Measurements from ENCODE around the gene MS4A15.
"Not testable (repeated sequence)": the region's sequence is repeated elsewhere in the genome, so short reads cannot be mapped to it uniquely, and the experiment has no call there.

Gene MS4A15

GRCh38 chr11:60814112-60814511 is 57.4 kb downstream of the MS4A15 start:
- in situ Hi-C loops (cut with MboI; ENCODE audit: low sequenced_read_pairs, unreplicated experiment): no loop called here
- TF ChIP-seq CTCF (IDR thresholded peaks at IDR 0.05; ENCODE audit: borderline replicate concordance, control extremely low read depth, extremely low read depth, insufficient read depth, missing control alignments): no peak
- DNase-seq (ENCODE audit: low spot score): no peak

GRCh38 chr11:60816590-60817157 is 60.0 kb downstream of the MS4A15 start:
- no peak for TF ChIP-seq CTCF (IDR thresholded peaks at IDR 0.05; ENCODE audit: borderline replicate concordance, control extremely low read depth, extremely low read depth, insufficient read depth, missing control alignments)
- in situ Hi-C loops (cut with MboI; ENCODE audit: low sequenced_read_pairs, unreplicated experiment): no loop called here

DNA sequence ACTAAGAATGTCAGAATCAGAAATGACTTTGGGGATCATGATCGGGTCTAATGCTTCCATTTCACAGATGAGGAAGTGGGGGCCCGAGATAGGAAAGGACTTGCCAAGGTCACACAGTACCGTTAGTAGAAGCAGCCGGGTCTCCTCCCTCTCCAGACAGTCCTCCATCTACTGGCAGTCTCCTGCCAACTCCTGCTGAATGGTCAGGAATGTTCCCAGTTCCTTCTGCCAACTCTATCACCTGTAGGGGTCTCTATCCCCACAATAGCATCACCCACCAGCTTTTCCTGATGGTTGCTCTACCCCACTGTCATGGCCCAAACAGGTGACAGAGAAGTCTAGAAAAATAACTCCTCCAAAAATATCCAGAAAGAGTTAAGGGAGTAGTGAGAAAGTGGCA is 61.4 kb downstream of the MS4A15 start:
- no peak for TF ChIP-seq CTCF (IDR thresholded peaks at IDR 0.05; ENCODE audit: borderline replicate concordance, control extremely low read depth, extremely low read depth, insufficient read depth, missing control alignments)
- no peak for DNase-seq (ENCODE audit: low spot score)

More at GRCh38 chr11:60816590-60817157, 60.0 kb downstream of the MS4A15 start:
- no peak for DNase-seq (ENCODE audit: low spot score)

DNA sequence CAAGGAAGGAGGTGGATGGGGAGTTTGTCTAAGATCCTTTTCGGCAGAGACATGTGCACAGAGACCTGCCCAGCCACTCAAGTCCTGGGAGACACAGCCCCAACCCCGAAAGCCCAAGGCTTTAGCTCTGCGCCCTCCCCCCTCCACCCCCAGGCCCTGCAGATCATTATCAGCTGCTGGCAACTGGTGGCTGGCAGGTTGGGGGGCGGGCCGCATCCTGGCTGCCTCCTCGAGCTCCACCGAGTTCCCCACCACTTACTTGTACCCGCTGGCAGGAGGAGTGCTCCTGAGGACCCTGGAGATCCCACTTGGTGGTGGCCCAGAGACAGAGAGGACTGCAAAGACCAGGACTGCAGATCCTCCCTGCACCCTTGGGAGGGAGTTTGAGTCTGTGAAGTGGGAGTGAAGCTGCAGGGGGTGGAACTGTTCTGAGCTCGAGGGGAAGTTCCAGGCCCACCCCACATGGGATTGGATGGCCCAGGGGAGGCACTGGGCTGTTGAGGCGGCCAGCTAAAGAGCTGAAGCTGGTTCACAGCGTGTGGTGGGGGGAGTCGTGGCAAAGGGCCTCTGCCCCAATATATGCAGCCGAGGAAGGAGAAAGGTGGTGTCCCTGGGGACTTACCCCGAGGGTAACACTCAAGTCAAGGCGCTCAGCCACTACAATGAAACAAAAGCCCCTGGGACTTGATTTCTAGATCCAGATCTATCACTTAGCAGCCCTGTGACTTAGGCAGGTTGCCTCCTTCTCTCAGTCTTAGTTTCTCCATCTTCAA is 65.3 kb downstream of the MS4A15 start:
- TF ChIP-seq CTCF (IDR thresholded peaks at IDR 0.05; ENCODE audit: borderline replicate concordance, control extremely low read depth, extremely low read depth, insufficient read depth, missing control alignments): no peak
- peak; percentile 54 for DNase-seq (ENCODE audit: low spot score)
- in situ Hi-C loops (cut with MboI; ENCODE audit: low sequenced_read_pairs, unreplicated experiment): no loop called here

More for the DNA sequence above, 61.4 kb downstream of the MS4A15 start:
- in situ Hi-C loops (cut with MboI; ENCODE audit: low sequenced_read_pairs, unreplicated experiment): no loop called here

DNA sequence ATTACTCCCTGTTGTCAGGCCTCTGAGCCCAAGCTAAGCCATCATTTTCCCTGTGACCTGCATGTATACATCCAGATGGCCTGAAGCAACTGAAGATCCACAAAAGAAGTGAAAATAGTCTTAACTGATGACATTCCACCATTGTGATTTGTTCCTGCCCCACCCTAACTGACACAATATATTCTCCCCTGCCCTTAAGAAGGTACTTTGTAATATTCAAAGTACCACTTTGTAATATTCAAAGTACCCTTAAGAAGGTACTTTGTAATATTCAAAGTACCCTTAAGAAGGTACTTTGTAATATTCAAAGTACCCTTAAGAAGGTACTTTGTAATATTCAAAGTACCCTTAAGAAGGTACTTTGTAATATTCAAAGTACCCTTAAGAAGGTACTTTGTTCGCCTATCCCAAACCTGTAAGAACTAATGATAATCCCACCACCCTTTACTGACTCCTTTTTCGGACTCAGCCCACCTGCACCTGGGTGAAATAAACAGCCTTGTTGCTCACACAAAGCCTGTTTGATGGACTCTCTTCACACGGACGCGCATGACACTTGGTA is 67.2 kb downstream of the MS4A15 start:
- DNase-seq (ENCODE audit: low spot score); in situ Hi-C loops (cut with MboI; ENCODE audit: low sequenced_read_pairs, unreplicated experiment): not testable (repeated sequence)

- no peak for TF ChIP-seq CTCF (IDR thresholded peaks at IDR 0.05; ENCODE audit: borderline replicate concordance, control extremely low read depth, extremely low read depth, insufficient read depth, missing control alignments)
- in situ Hi-C loops (cut with MboI; ENCODE audit: low sequenced_read_pairs, unreplicated experiment): loop anchor here (25.0 kb wide), 1 partner anchor 362 kb away; no protein-coding TSS in a partner anchor
- DNase-seq (ENCODE audit: low spot score): no peak
Observed at GRCh38 chr11:60825118-60825517, 68.5 kb downstream of the MS4A15 start.

- DNase-seq (ENCODE audit: low spot score): no peak
- no peak for TF ChIP-seq CTCF (IDR thresholded peaks at IDR 0.05; ENCODE audit: borderline replicate concordance, control extremely low read depth, extremely low read depth, insufficient read depth, missing control alignments)
- in situ Hi-C loops (cut with MboI; ENCODE audit: low sequenced_read_pairs, unreplicated experiment): loop anchor here (25.0 kb wide), 1 partner anchor 362 kb away; no protein-coding TSS in a partner anchor
Observed at GRCh38 chr11:60825790-60826189, 69.1 kb downstream of the MS4A15 start.
